ENCODE results near the gene RDH16.
"Not testable (repeated sequence)": the region's sequence is repeated elsewhere in the genome, so short reads cannot be mapped to it uniquely, and the experiment has no call there.

The RDH16 gene

DNA sequence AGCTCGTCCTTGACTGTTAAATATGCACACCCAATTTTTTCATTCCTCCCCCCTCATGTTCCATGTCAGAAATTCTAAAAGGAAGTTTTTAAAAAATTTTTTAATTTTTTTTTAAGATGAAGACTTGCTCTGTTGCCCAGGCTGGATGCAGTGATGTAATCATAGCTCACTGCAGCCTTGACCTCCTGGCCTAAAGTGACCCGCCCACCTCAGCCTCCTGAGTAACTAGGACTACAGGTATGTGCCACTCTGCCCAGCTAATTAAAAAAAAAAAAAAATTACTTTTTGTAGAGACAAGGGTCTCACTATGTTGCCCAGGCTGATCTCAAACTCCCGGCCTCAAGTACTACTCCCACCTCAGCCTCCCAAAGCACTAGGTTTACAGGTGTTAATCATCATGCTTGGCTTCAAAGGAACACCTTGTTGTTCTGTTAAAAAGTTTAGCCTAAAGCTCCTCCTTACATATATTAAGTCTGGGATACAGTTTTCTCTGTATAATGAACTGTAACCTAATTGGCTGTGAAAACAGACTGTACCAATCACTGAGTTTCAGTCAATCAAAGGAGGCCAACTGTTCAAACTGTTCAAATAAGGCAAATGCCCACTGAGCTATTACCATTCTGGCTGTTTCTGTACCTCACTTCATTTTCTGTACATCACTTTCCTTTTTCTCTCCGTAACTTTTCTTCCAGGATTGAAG lies 41.0 kb downstream of the RDH16 start:
- no peak for DNase-seq

DNA sequence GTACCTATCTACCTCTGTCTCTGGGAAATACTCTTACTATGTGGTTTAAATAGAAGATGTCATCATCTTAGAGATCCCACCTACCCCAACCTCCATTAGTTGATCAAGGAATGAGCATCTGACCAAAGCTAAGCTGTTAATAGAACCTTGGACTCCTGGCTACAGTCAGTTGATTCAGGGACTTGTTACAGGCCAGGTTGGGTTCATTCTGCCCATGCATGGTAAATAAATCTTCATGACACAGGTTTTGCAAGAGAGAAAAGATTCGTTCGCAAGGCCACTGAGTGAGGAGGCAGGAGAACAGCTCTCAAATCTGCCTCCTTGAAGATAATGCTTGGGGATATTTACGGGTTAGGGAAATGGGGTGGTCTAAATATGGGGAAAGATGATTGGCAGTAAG lies 42.7 kb downstream of the RDH16 start:
- DNase-seq = no peak

DNA sequence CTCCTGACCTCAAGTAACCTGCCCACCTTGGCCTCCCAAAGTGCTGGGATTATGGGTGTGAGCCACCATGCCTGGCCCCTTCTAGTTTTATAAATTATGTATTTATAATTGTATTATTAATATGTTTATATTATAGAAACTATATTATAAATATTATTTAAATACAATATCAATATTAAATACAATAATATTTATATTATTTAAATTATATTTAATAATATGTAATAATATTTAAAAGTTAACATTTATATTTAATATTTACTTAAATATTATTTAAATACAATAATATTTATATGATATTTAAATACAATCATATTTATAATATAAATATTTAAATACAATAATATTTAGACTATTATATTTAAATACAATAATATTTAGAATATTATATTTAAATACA lies 43.2 kb downstream of the RDH16 start:
- DNase-seq = no peak

DNA sequence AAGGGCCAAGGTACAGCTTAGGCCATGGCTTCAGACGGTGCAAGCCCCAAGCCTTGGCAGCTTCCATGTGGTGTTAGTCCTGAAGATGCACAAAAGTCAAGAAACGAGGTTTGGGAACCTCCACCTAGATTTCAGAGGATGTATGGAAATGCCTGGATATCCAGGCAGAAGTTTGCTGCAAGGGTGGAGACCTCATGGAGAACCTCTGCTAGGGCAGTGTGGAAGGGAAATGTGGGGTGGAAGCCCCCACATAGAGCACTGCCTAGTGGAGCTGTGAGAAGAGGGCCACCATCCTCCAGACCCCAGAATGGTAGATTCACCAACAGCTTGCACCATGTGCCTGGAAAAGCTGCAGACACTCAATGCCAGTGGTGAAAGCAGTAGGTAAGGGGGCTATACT lies 48.0 kb downstream of the RDH16 start:
- DNase-seq = not testable (repeated sequence)

DNA sequence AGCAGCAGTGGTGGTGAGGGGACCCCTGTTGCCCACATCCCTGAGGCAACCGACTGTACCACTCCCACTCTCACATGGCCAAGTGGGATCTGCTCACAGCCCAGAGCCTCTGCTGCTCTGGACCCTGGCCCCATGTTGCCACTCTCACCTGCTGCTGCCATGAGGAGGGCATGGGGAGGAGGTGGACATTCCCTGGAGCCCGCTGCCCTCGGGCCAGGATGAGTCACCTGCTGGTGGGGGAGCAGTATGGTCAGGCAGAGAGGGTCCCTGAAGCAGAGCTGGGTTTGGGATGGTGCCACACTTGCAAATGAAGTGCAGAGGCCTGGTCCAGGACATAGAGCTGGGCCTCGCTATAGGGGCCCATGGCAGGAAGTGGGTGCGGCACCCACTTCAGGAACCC lies 49.3 kb downstream of the RDH16 start:
- DNase-seq = no peak

DNA sequence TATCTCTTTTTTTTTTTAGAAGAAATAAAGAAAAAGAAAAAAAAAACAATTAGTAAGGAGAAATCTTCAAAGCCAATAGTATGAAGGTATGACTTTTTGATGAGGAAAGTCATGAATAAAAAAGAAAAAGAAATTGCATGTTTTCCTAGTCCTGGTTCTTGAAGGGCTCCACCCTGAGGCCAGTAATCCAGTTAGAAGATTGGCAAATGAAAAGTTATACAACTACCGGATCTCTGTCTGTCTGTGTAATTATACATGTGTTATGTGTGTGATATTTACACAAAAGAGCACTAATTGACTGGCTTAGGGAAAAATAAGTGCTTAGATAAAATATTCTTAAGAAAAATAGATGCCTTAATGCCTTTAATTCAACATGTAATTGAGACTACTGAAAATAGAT lies 51.6 kb downstream of the RDH16 start:
- DNase-seq = no peak

DNA sequence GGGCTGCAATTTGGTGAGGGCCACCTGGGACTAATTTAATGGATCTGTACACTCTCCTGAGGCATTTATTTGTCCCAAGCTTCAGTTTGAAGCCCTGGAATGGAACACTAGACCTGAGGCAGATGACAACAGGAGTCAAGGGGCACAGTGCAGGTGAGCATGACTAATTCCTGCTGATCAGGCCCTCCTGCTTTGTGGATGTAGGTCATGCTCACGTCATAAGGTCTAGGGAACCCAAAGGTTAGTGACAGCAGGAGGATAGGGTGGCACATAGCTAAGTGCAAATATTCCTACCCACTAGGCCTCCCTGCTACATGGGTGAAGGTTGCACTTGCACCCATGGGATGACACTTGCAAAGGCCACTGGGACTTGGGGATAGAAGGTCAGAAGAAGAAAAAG lies 54.0 kb downstream of the RDH16 start:
- no peak for DNase-seq
